K562 (cell line): ENCODE results near the gene SIDT2. TPM values are rescaled to one million over a fixed set of nuclear protein-coding genes. Genes with fewer than 3 reads are reported as not detected.

Experiments used
- RHOXF2B ChIP-seq: fragments of 250-450 bp; sonication (Bioruptor Pico); conservative IDR thresholded peaks from 2 replicates; pipeline ENCODE4 v1.5.1; 2021
- polyA plus RNA-seq, 8 experiments: library from polyadenylated mRNA; depleted of rRNA in 4 of 8; stranded (reverse) in 5 of 8; unstranded in 3 of 8; fragments of >200 nt; fragmentation: Nextera tagmentation in 2 of 8; fragmentation: Illumina TruSeq in 1 of 8; extraction: Ambion mirVana in 2 of 8; extraction: Trizol in 1 of 8; gene quantifications; 2 replicates each; pipeline versions ENCODE4 v1.2.1 to v1.2.3, GENCODE V29; 2011 to 2014; ENCODE audit warnings: inconsistent platforms in 1 of 8, missing spikeins in 1 of 8
- total RNA-seq, 7 experiments: library from RNA; depleted of rRNA in 6 of 7; stranded (reverse); fragments of >200 nt in 6 of 7; fragmentation: Illumina TruSeq in 2 of 7; extraction: Trizol in 2 of 7; gene quantifications; 2 replicates each; pipeline versions ENCODE4 v1.2.1 to v1.2.3, GENCODE V29; 2011 to 2021; ENCODE audit warnings: low replicate concordance in 1 of 7
- TF ChIP-seq, protein P1 (sequence below): sonication (generic); formaldehyde crosslinking; IDR thresholded peaks from 2 replicates; pipeline ENCODE4 v1.8.0; 2023; ENCODE audit warnings: missing genetic modification reagents, mild to moderate bottlenecking, borderline replicate concordance
- TF ChIP-seq, protein P2 (sequence below): fragments of 450-650 bp; formaldehyde crosslinking; IDR thresholded peaks from 2 replicates; pipeline ENCODE4 v1.4.0; 2020; ENCODE audit warnings: mild to moderate bottlenecking, moderate library complexity
- TF ChIP-seq, protein P3 (sequence below): fragments of 450-650 bp; IDR thresholded peaks from 2 replicates; pipeline ENCODE4 v1.6.1; 2016; ENCODE audit warnings: antibody characterized with exemption
- TF ChIP-seq, protein P4 (sequence below): fragments of 250-450 bp; sonication (Bioruptor Pico); IDR thresholded peaks from 2 replicates; pipeline ENCODE4 v1.5.0; 2021; ENCODE audit warnings: mild to moderate bottlenecking, moderate library complexity
- TF ChIP-seq, protein P5 (sequence below), 2 experiments: fragments of 150-350 bp in 1 of 2; IDR thresholded peaks; 2 replicates each; pipeline ENCODE4 v1.6.1; 2012 to 2016; ENCODE audit warnings: low read depth in 2 of 2, low read length in 2 of 2, mild to moderate bottlenecking in 1 of 2, moderate library complexity in 1 of 2

The SIDT2 gene
- total and polyA plus RNA-seq, 9 of the 15 experiments (the other 6 are each of a cell fraction or from before 2014, with no cell fraction given): 2.4 to 20.2 (median 6.5) TPM

DNA sequence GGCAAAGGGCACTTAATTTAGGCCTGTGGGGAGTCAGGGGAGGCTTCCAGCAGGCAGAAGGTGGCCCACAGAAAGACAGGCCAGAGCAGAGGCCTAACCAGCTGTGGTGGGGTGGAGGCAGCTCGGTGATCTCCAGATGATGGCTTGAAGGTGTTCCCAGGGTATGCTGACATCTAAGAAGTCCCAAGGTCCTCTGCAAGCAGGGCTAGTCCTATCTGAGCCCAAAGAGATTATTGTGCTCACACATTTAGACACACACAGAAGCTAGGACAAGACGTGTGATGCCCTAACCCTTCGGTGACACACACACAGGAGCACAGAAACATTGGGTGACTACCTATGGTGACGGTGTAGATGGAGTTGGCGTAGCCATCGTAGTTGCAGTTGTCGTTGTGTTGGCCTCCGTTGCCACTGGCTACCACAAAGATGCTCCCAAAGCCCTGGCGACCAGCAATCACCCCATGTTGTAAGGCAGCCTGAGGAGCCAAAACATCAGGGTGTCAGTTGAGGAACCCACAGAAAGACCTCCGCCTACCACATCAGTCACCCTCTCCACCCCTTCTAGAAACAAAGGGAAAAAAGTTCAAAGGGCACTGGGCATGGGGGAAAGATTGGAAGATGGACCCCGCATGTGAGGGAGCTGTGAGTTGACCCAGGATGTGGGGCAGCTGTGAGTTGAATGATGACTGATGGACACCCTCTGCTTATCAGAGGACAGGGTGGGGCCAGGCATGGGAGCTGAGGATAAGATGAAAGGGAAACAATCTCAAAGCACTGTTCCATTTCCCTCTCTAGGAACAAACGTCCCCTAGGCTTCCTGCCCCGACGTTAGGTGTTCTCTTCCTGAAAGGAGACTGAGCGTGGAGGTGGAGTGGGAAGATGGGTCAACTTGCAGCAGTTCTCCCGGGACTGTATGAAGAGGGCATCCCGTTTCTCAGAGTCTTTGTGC is 45.5 kb downstream of the SIDT2 start (continued):
- TF ChIP-seq, protein P1, sequence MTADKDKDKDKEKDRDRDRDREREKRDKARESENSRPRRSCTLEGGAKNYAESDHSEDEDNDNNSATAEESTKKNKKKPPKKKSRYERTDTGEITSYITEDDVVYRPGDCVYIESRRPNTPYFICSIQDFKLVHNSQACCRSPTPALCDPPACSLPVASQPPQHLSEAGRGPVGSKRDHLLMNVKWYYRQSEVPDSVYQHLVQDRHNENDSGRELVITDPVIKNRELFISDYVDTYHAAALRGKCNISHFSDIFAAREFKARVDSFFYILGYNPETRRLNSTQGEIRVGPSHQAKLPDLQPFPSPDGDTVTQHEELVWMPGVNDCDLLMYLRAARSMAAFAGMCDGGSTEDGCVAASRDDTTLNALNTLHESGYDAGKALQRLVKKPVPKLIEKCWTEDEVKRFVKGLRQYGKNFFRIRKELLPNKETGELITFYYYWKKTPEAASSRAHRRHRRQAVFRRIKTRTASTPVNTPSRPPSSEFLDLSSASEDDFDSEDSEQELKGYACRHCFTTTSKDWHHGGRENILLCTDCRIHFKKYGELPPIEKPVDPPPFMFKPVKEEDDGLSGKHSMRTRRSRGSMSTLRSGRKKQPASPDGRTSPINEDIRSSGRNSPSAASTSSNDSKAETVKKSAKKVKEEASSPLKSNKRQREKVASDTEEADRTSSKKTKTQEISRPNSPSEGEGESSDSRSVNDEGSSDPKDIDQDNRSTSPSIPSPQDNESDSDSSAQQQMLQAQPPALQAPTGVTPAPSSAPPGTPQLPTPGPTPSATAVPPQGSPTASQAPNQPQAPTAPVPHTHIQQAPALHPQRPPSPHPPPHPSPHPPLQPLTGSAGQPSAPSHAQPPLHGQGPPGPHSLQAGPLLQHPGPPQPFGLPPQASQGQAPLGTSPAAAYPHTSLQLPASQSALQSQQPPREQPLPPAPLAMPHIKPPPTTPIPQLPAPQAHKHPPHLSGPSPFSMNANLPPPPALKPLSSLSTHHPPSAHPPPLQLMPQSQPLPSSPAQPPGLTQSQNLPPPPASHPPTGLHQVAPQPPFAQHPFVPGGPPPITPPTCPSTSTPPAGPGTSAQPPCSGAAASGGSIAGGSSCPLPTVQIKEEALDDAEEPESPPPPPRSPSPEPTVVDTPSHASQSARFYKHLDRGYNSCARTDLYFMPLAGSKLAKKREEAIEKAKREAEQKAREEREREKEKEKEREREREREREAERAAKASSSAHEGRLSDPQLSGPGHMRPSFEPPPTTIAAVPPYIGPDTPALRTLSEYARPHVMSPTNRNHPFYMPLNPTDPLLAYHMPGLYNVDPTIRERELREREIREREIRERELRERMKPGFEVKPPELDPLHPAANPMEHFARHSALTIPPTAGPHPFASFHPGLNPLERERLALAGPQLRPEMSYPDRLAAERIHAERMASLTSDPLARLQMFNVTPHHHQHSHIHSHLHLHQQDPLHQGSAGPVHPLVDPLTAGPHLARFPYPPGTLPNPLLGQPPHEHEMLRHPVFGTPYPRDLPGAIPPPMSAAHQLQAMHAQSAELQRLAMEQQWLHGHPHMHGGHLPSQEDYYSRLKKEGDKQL (CRISPR knock-in tag): no peak
- TF ChIP-seq, protein P2, sequence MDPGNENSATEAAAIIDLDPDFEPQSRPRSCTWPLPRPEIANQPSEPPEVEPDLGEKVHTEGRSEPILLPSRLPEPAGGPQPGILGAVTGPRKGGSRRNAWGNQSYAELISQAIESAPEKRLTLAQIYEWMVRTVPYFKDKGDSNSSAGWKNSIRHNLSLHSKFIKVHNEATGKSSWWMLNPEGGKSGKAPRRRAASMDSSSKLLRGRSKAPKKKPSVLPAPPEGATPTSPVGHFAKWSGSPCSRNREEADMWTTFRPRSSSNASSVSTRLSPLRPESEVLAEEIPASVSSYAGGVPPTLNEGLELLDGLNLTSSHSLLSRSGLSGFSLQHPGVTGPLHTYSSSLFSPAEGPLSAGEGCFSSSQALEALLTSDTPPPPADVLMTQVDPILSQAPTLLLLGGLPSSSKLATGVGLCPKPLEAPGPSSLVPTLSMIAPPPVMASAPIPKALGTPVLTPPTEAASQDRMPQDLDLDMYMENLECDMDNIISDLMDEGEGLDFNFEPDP (CRISPR knock-in tag): no peak
- TF ChIP-seq, protein P3, sequence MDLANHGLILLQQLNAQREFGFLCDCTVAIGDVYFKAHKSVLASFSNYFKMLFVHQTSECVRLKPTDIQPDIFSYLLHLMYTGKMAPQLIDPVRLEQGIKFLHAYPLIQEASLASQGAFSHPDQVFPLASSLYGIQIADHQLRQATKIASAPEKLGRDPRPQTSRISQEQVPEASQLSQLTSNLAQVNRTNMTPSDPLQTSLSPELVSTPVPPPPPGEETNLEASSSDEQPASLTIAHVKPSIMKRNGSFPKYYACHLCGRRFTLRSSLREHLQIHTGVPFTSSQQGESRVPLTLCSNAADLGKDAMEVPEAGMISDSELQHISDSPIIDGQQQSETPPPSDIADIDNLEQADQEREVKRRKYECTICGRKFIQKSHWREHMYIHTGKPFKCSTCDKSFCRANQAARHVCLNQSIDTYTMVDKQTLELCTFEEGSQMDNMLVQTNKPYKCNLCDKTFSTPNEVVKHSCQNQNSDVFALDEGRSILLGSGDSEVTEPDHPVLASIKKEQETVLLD: peak; percentile 62; the same call in 1 of the 2 replicates
- no peak for TF ChIP-seq RHOXF2B (CRISPR knock-in tag)
- TF ChIP-seq, protein P4, sequence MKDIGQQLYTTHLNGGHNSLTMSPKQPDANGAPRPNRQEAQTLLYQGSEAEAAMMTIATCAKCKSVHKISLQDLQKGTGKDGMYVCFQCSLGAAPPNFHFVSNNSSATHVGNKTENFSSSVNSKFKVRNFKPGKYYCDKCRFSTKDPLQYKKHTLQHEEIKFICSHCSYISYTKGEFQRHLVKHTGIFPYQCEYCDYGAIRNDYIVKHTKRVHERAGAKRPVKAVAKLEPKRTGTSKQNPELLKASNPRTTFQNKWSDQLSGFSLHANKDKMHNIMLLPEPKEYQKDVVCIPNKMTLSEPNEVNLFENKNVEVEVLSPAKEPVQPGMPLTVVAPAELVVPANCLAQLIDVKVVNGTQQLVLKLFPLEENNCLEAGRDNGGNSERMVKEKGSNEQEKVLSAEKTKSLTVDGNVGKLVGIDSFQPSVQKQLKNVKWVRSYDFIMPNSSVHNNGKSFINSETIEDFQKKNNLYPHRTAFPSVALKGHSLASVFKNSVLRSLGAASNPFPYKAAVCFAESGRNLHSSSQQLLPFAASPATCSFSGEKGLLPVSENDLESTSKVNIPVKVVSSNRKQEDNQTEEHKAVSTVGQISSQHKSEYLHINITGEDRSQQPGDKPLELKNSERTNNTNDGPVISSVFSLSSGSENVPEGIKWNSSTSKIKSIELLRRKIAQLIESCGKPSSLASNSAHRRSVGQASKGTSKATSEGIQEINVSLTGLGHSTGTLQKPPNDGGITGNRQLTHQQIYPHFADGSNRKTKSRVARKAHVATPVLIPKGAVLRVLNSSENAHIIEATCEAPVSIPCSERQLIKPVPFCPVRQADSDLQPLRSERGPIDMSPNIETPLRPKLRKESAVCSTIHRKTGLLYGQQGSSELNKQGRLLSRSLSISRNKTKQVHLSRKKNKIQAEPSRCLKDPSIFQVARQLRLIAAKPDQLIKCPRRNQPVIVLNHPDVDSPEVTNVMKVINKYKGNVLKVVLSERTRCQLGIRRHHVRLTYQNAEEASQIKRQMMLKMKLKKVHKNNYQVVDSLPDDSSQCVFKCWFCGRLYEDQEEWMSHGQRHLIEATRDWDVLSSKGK (CRISPR knock-in tag): no peak
- TF ChIP-seq, protein P5, sequence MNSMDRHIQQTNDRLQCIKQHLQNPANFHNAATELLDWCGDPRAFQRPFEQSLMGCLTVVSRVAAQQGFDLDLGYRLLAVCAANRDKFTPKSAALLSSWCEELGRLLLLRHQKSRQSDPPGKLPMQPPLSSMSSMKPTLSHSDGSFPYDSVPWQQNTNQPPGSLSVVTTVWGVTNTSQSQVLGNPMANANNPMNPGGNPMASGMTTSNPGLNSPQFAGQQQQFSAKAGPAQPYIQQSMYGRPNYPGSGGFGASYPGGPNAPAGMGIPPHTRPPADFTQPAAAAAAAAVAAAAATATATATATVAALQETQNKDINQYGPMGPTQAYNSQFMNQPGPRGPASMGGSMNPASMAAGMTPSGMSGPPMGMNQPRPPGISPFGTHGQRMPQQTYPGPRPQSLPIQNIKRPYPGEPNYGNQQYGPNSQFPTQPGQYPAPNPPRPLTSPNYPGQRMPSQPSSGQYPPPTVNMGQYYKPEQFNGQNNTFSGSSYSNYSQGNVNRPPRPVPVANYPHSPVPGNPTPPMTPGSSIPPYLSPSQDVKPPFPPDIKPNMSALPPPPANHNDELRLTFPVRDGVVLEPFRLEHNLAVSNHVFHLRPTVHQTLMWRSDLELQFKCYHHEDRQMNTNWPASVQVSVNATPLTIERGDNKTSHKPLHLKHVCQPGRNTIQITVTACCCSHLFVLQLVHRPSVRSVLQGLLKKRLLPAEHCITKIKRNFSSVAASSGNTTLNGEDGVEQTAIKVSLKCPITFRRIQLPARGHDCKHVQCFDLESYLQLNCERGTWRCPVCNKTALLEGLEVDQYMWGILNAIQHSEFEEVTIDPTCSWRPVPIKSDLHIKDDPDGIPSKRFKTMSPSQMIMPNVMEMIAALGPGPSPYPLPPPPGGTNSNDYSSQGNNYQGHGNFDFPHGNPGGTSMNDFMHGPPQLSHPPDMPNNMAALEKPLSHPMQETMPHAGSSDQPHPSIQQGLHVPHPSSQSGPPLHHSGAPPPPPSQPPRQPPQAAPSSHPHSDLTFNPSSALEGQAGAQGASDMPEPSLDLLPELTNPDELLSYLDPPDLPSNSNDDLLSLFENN (IDR thresholded peaks at IDR 0.05; ENCODE audit: low read depth in 2 of 2, low read length in 2 of 2): peak in 1 of 2 experiments; percentile 89; a peak in 2 of 4 replicates
